Esophagus (tissue), 2 donors: ENCODE measurements around the gene PDZRN3. TPM values are rescaled to one million over a fixed set of nuclear protein-coding genes. Genes with fewer than 3 reads are reported as not detected.

Source experiments
- H3K27ac ChIP-seq, 2 donors: one replicate each; pipeline ENCODE4 v1.5.1; 2013; ENCODE audit warnings: low read depth in 2 of 2, mild to moderate bottlenecking in 2 of 2, inconsistent platforms in 1 of 2, low read length in 1 of 2, moderate library complexity in 1 of 2
- H3K27me3 ChIP-seq, 2 donors: one replicate each; pipeline ENCODE4 v1.6.1; 2013; ENCODE audit warnings: low read length in 2 of 2, control low read depth in 1 of 2, mild to moderate bottlenecking in 1 of 2; ENCODE audit not compliant: insufficient read depth in 2 of 2, control insufficient read depth in 1 of 2
- H3K36me3 ChIP-seq, 2 donors: one replicate each; pipeline ENCODE4 v1.6.1; 2013; ENCODE audit warnings: low read length in 1 of 2; ENCODE audit not compliant: control insufficient read depth in 2 of 2, insufficient read depth in 2 of 2
- H3K4me1 ChIP-seq, 2 donors: one replicate each; pipeline ENCODE4 v1.6.1; 2013; ENCODE audit warnings: low read length in 1 of 2; ENCODE audit not compliant: control insufficient read depth in 2 of 2, insufficient read depth in 2 of 2
- H3K4me3 ChIP-seq, 2 donors: one replicate each; pipeline ENCODE4 v1.5.1; 2013; ENCODE audit warnings: low read length in 2 of 2, mild to moderate bottlenecking in 2 of 2, low read depth in 1 of 2, moderate library complexity in 1 of 2
- H3K9me3 ChIP-seq, 2 donors: one replicate each; pipeline ENCODE4 v1.6.1; 2013; ENCODE audit warnings: mild to moderate bottlenecking in 2 of 2, low read depth in 1 of 2, low read length in 1 of 2, moderate library complexity in 1 of 2; ENCODE audit not compliant: control insufficient read depth in 2 of 2, insufficient read depth in 1 of 2
- WGBS, 2 donors: extraction: QIAGEN DNeasy Blood & Tissue Kit; methylation state at CpG; one replicate each; pipeline ENCODE4 v1.1.7; 2013; 5-methylcytosine and 5-hydroxymethylcytosine counted together
- polyA plus RNA-seq, 2 donors: library from polyadenylated mRNA; stranded (reverse); fragments of 200-250 nt; gene quantifications; one replicate each; pipeline ENCODE4 v1.2.3, GENCODE V29; 2013
- donor health status: healthy with polysubstance abuse.
- donor health status: Bipolar disorder and iron deficiency.

Gene PDZRN3
- polyA plus RNA-seq, 2 donors, result 13.9 to 17.2 TPM

- H3K9me3 ChIP-seq, result no peaks in the 10 kb centered on the region
- H3K27ac ChIP-seq, result peak overlapping the region; percentile 55 to 63
- H3K4me1 ChIP-seq, result peaks cover 0 to 22% of the 10 kb centered on the region in 2 donors
- no peaks in the 10 kb centered on the region for H3K27me3 ChIP-seq
- peaks cover 0 to 4% of the 10 kb centered on the region in 2 donors for H3K36me3 ChIP-seq
- WGBS, 2 donors, result 40 to 55% methylated on average over 7 of the region's 7 CpGs
- H3K4me3 ChIP-seq, result no peak overlapping the region
These were observed 102.9 kb downstream of the PDZRN3 start for GRCh38 chr3:73521734-73522336.

GRCh38 chr3:73520931-73521461 lies 103.7 kb downstream of the PDZRN3 start:
- H3K4me3 ChIP-seq, result no peak overlapping the region
- H3K9me3 ChIP-seq, result no peaks in the 10 kb centered on the region
- peak overlapping the region; percentile 65 to 76 for H3K27ac ChIP-seq
- 29 to 44% methylated on average over 13 of the region's 13 CpGs for whole genome bisulfite sequencing, 2 donors
- H3K27me3 ChIP-seq, result no peaks in the 10 kb centered on the region
- H3K4me1 ChIP-seq, result peaks cover 0 to 24% of the 10 kb centered on the region in 2 donors
- H3K36me3 ChIP-seq, result peaks cover 0 to 4% of the 10 kb centered on the region in 2 donors

GRCh38 chr3:73516631-73517030 lies 108.1 kb downstream of the PDZRN3 start:
- H3K4me3 ChIP-seq, result no peak overlapping the region
- no peaks in the 10 kb centered on the region for H3K27me3 ChIP-seq
- H3K36me3 ChIP-seq, result no peaks in the 10 kb centered on the region
- peak overlapping the region; percentile 5 to 71 for H3K27ac ChIP-seq
- no peaks in the 10 kb centered on the region for H3K9me3 ChIP-seq
- H3K4me1 ChIP-seq, result peaks cover 0 to 20% of the 10 kb centered on the region in 2 donors
- 26 to 33% methylated on average over 5 of the region's 5 CpGs for WGBS, 2 donors

GRCh38 chr3:73513260-73513659 lies 111.5 kb downstream of the PDZRN3 start:
- no peak overlapping the region for H3K4me3 ChIP-seq
- 47 to 76% methylated on average over 5 of the region's 5 CpGs for WGBS, 2 donors
- no peaks in the 10 kb centered on the region for H3K27me3 ChIP-seq
- H3K9me3 ChIP-seq, result no peaks in the 10 kb centered on the region
- peak overlapping the region; percentile 24 to 52 for H3K27ac ChIP-seq
- H3K4me1 ChIP-seq, result peaks cover 0 to 3% of the 10 kb centered on the region in 2 donors
- no peaks in the 10 kb centered on the region for H3K36me3 ChIP-seq

GRCh38 chr3:73511571-73512525 lies 112.9 kb downstream of the PDZRN3 start:
- no peaks in the 10 kb centered on the region for H3K36me3 ChIP-seq
- H3K9me3 ChIP-seq, result no peaks in the 10 kb centered on the region
- WGBS, 2 donors, result 61 to 64% methylated on average over 21 of the region's 21 CpGs
- peak overlapping the region; percentile 15 to 78 for H3K27ac ChIP-seq
- H3K4me3 ChIP-seq, result no peak overlapping the region
- H3K4me1 ChIP-seq, result peaks cover 0 to 3% of the 10 kb centered on the region in 2 donors
- H3K27me3 ChIP-seq, result no peaks in the 10 kb centered on the region

GRCh38 chr3:73510784-73511183 lies 114.0 kb downstream of the PDZRN3 start:
- WGBS, 2 donors, result 82 to 83% methylated on average over 3 of the region's 3 CpGs
- Histone ChIP-seq H3K27ac (peak overlapping the region; percentile 31 to 78), H3K36me3 (no peaks in the 10 kb centered on the region), H3K4me3 (no peak overlapping the region), H3K9me3 (no peaks in the 10 kb centered on the region), H3K4me1 (no peaks in the 10 kb centered on the region), H3K27me3 (no peaks in the 10 kb centered on the region)

GRCh38 chr3:73510334-73510733 lies 114.4 kb downstream of the PDZRN3 start:
- no peaks in the 10 kb centered on the region for H3K4me1 ChIP-seq
- no peaks in the 10 kb centered on the region for H3K9me3 ChIP-seq
- H3K4me3 ChIP-seq, result no peak overlapping the region
- no peak overlapping the region for H3K27ac ChIP-seq
- no peaks in the 10 kb centered on the region for H3K36me3 ChIP-seq
- 82 to 88% methylated on average over 4 of the region's 4 CpGs for WGBS, 2 donors
- no peaks in the 10 kb centered on the region for H3K27me3 ChIP-seq

- Histone ChIP-seq H3K9me3 (no peaks in the 10 kb centered on the region), H3K4me3 (no peak overlapping the region), H3K27ac (peak overlapping the region in 1 of 2 donors; percentile 11), H3K27me3 (no peaks in the 10 kb centered on the region), H3K4me1 (no peaks in the 10 kb centered on the region), H3K36me3 (no peaks in the 10 kb centered on the region)
- 61 to 66% methylated on average over 7 of the region's 7 CpGs for WGBS, 2 donors
These were observed 114.9 kb downstream of the PDZRN3 start for GRCh38 chr3:73509816-73510215.

GRCh38 chr3:73509066-73509465 lies 115.7 kb downstream of the PDZRN3 start:
- no peaks in the 10 kb centered on the region for H3K9me3 ChIP-seq
- H3K4me3 ChIP-seq, result no peak overlapping the region
- H3K36me3 ChIP-seq, result no peaks in the 10 kb centered on the region
- peak overlapping the region; percentile 11 to 56 for H3K27ac ChIP-seq
- no peaks in the 10 kb centered on the region for H3K27me3 ChIP-seq
- no peaks in the 10 kb centered on the region for H3K4me1 ChIP-seq
- 74 to 76% methylated on average over 5 of the region's 5 CpGs for WGBS, 2 donors
